ENCODE results near the gene LRRC70. TPM values are rescaled to one million over a fixed set of nuclear protein-coding genes. Genes with fewer than 3 reads are reported as not detected.

The LRRC70 gene
- total RNA-seq, 2 experiments from 2014 or later, result 0.91 to 1.0 TPM

DNA sequence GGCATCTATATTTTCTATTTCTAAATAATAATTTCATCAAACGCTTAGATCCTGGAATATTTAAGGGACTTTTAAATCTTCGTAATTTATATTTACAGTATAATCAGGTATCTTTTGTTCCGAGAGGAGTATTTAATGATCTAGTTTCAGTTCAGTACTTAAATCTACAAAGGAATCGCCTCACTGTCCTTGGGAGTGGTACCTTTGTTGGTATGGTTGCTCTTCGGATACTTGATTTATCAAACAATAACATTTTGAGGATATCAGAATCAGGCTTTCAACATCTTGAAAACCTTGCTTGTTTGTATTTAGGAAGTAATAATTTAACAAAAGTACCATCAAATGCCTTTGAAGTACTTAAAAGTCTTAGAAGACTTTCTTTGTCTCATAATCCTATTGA, 1.1 kb downstream of the LRRC70 start:
- peaks cover 7% of the 10 kb centered on the region for H3K36me3 Mint-ChIP-seq (ENCODE audit: low read depth)
- H3K4me3 Mint-ChIP-seq, result no peak overlapping the region
- no peak for DNase-seq
- H3K4me1 Mint-ChIP-seq (ENCODE audit: low read depth), result peaks cover 25% of the 10 kb centered on the region
- intact Hi-C loops (cut with micrococcal nuclease), result loop anchor here (5.0 kb wide), 2 partner anchors 112 to 177 kb away; partner anchors contain the start of gene DIMT1
- no peaks in the 10 kb centered on the region for H3K27me3 Mint-ChIP-seq (ENCODE audit: low read depth)
- H3K27ac Mint-ChIP-seq, result no peak overlapping the region
- no peaks in the 10 kb centered on the region for H3K9me3 Mint-ChIP-seq
- CTCF ChIA-PET, result no interaction called here

DNA sequence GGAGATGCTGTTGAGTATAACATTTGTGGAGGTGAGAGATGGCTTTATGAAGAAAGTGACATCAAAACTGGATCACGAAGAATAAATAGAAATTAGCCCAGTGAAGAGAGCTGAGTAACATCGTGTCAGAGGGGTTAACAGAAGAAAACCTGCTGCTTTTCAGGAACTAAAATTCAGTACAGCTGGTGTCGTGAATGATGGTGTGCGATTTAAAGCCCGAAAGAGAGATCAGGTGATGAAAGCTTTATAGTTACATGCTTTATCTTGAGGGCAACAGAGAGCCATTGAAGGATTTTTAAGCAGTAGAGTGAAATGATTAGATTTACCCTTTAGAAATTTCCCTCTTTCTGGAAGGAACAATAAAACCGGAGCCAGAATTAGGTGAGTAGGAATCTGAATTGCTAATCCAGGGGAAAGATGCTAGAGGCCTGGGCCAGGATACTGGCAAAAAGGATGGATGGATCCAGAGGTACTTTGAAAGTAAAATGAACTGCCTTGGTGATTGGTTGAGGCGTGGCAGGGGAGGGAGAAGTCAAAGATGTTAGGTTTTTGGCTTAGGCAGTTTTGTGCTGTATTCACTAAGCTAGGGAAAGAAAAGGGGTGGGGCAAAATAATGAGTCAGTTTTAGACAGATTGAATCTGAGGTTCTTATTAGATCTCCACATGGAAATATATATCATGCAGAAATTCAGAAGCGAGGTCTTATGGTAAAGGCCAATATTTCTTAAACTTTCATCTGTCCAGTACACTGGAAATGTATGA, 3.4 kb downstream of the LRRC70 start:
- H3K4me1 Mint-ChIP-seq (ENCODE audit: low read depth), result peaks cover 29% of the 10 kb centered on the region
- H3K27me3 Mint-ChIP-seq (ENCODE audit: low read depth), result no peaks in the 10 kb centered on the region
- H3K4me3 Mint-ChIP-seq, result no peak overlapping the region
- intact Hi-C loops (cut with micrococcal nuclease), result loop anchor here (5.0 kb wide), 1 partner anchor 115 kb away; no protein-coding TSS in a partner anchor
- DNase-seq, result no peak
- H3K27ac Mint-ChIP-seq, result no peak overlapping the region
- CTCF ChIA-PET, result no interaction called here
- no peaks in the 10 kb centered on the region for H3K9me3 Mint-ChIP-seq
- peaks cover 9% of the 10 kb centered on the region for H3K36me3 Mint-ChIP-seq (ENCODE audit: low read depth)

DNA sequence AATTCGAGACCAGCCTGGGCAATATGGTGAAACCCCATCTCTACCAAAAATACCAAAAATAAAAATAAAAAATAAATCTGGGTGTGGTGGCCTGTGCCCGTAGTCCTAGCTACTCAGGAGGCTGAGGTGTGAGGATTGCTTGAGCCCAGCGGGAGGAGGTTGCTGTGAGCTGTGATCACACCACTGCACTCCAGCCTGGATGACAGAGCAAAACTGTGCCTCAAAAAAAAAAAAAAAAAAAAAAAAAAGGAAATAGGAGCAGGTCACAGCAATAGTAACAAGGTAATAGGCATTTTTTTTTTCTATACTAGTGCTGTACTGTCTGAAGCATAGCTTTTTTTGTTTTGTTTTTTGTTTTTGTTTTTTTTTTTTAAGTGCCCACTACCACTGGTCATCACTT, 5.8 kb downstream of the LRRC70 start:
- Mint-ChIP-seq H3K36me3 (ENCODE audit: low read depth) (peaks cover 22% of the 10 kb centered on the region), H3K27me3 (ENCODE audit: low read depth) (no peaks in the 10 kb centered on the region), H3K9me3 (no peaks in the 10 kb centered on the region), H3K27ac (no peak overlapping the region), H3K4me1 (ENCODE audit: low read depth) (peaks cover 24% of the 10 kb centered on the region), H3K4me3 (no peak overlapping the region)
- DNase-seq, result no peak
- CTCF ChIA-PET, result no interaction called here
- intact Hi-C loops (cut with micrococcal nuclease), result loop anchor here (5.0 kb wide), 1 partner anchor 117 kb away; no protein-coding TSS in a partner anchor

DNA sequence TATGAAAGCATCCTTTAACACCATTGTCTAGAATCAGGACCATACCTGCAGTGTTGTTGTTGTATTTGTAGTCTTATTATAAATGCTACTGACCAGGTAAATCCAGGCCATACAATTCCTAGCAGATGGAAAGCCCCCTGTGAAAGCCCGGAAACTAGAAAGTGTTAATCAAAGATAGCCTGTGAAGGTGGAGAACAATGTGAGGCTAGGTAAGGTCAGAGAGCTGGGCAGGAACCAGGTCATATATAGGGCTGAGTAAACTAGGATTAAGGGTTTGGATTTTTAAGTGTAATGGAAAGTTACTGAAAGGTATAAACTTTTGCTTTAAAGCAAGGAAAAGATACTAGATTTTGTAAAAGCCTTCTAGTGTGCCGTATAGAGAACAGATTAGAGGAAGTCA, 6.7 kb downstream of the LRRC70 start:
- Mint-ChIP-seq H3K36me3 (ENCODE audit: low read depth) (peaks cover 24% of the 10 kb centered on the region), H3K4me1 (ENCODE audit: low read depth) (peaks cover 24% of the 10 kb centered on the region), H3K4me3 (no peak overlapping the region), H3K9me3 (no peaks in the 10 kb centered on the region), H3K27ac (no peak overlapping the region), H3K27me3 (ENCODE audit: low read depth) (no peaks in the 10 kb centered on the region)
- CTCF ChIA-PET, result interaction anchor here (1.6 kb wide), 1 partner anchor 142 kb away, joined by 6 read pairs; no protein-coding TSS in a partner anchor
- no peak for DNase-seq
- intact Hi-C loops (cut with micrococcal nuclease), result no loop called here

DNA sequence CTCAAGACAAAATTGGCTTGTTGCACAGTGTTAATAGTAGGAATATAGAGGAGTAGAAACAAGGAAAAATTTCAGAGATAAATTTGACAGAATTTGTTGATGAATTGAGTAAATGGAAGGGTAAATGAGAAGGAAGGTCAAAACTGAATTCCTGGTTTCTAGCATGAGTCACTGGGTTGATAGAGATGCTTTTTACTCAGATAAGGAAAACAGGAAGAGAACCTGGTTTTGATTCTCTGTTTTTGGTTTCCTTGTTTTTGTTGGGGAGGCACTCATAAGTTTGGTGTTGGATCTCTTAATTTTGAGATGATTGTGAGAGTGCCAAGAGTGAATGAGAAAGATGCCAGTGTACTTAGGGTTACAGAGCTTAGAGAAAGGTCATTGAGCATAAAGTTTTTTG, 7.1 kb downstream of the LRRC70 start:
- CTCF ChIA-PET, result interaction anchor here (1.6 kb wide), 1 partner anchor 142 kb away, joined by 6 read pairs; no protein-coding TSS in a partner anchor
- H3K4me1 Mint-ChIP-seq (ENCODE audit: low read depth), result peaks cover 22% of the 10 kb centered on the region
- peaks cover 24% of the 10 kb centered on the region for H3K36me3 Mint-ChIP-seq (ENCODE audit: low read depth)
- no peak for DNase-seq
- intact Hi-C loops (cut with micrococcal nuclease), result no loop called here
- no peak overlapping the region for H3K27ac Mint-ChIP-seq
- H3K9me3 Mint-ChIP-seq, result no peaks in the 10 kb centered on the region
- H3K4me3 Mint-ChIP-seq, result no peak overlapping the region
- no peaks in the 10 kb centered on the region for H3K27me3 Mint-ChIP-seq (ENCODE audit: low read depth)

DNA sequence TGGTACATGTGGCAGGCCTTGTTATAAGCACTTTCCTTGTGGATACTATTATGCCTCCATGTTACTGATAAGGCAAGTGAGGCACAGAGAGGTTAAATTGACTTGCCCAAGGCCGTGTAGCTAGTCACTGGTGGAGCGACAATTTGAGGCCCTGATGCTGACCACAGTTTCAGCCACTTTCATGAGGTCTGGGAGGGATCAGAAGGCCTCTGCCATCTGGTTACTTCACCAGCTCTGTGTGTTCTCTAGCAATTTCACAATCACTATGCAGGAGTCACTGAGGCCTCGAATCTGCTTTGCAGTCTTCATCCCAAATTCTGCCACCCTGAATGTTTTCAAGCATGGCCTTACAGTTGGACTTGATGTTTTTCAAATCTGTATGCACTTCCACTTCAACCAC, 9.1 kb downstream of the LRRC70 start:
- CTCF ChIA-PET, result no interaction called here
- intact Hi-C loops (cut with micrococcal nuclease), result no loop called here
- Mint-ChIP-seq H3K27me3 (ENCODE audit: low read depth) (no peaks in the 10 kb centered on the region), H3K9me3 (no peaks in the 10 kb centered on the region), H3K4me3 (no peak overlapping the region), H3K4me1 (ENCODE audit: low read depth) (peaks cover 12% of the 10 kb centered on the region), H3K36me3 (ENCODE audit: low read depth) (peaks cover 33% of the 10 kb centered on the region), H3K27ac (no peak overlapping the region)
- DNase-seq, result no peak

DNA sequence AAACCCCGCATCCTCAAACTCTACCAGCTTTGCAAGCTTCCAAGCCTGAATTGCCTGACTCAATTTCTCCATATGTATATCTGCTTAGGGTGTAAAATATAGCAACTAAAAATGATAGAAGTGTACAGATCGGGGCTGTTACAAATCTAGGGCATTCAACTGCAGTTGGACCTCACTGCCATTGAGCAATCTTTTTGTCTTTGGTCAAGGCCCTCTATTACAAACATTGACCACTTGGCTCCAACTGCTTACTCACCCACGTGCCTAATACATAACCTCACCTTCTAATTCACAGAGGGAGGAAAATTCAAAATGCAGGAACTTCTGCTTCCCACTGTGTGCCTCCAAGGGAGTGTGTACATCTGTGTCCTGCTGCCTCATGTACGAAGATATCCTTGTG, 10.0 kb downstream of the LRRC70 start:
- CTCF ChIA-PET, result interaction anchor here (1.4 kb wide), 1 partner anchor 11 kb away, joined by 6 read pairs; no protein-coding TSS in a partner anchor
- Mint-ChIP-seq H3K9me3 (no peaks in the 10 kb centered on the region), H3K27ac (no peak overlapping the region), H3K27me3 (ENCODE audit: low read depth) (no peaks in the 10 kb centered on the region), H3K4me1 (ENCODE audit: low read depth) (peaks cover 12% of the 10 kb centered on the region), H3K36me3 (ENCODE audit: low read depth) (peaks cover 37% of the 10 kb centered on the region), H3K4me3 (no peak overlapping the region)
- DNase-seq, result no peak
- intact Hi-C loops (cut with micrococcal nuclease), result no loop called here

DNA sequence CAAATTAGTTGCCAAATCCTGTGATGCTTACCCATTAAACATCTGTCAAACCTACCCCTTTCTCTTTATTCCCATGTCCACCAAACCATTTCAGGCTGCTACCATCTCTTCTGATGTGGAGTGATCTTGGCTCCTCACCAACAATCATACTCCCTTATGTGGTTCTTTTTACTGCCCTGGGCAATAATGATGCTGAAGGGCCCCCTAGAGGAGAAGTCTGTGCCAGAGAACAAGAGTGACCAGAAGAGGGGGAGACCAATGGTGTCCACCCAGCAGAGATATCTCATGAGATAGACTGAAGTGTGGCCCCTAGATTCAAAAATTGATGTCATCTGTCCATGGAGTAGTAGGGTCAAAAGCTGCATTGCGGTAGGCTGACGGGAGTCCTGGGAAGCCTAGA, 10.9 kb downstream of the LRRC70 start:
- peaks cover 12% of the 10 kb centered on the region for H3K4me1 Mint-ChIP-seq (ENCODE audit: low read depth)
- H3K27ac Mint-ChIP-seq, result no peak overlapping the region
- intact Hi-C loops (cut with micrococcal nuclease), result no loop called here
- DNase-seq, result no peak
- no peaks in the 10 kb centered on the region for H3K27me3 Mint-ChIP-seq (ENCODE audit: low read depth)
- no peak overlapping the region for H3K4me3 Mint-ChIP-seq
- H3K36me3 Mint-ChIP-seq (ENCODE audit: low read depth), result peaks cover 37% of the 10 kb centered on the region
- H3K9me3 Mint-ChIP-seq, result no peaks in the 10 kb centered on the region
- CTCF ChIA-PET, result interaction anchor here (1.4 kb wide), 1 partner anchor 11 kb away, joined by 6 read pairs; no protein-coding TSS in a partner anchor

DNA sequence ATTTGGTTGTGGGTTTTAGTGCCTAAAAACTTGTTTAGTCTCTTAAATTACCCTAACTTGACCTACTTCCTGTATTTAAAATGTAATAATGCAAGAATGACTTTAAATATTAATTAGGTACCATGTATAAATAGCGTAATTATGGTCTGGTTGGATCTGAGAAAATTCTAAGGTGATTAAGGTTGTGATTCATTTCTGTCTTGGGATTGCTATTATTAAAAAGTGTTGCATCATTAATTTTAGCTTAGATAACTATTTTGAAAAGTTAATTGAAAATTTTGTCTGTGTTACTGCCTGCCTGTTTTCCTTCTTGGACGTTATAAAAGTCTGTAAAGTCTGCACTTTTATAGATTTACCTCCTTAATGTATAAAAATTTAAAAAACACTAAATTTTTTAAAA, 11.8 kb downstream of the LRRC70 start:
- Mint-ChIP-seq H3K4me3 (no peak overlapping the region), H3K4me1 (ENCODE audit: low read depth) (peaks cover 5% of the 10 kb centered on the region), H3K27me3 (ENCODE audit: low read depth) (no peaks in the 10 kb centered on the region), H3K9me3 (no peaks in the 10 kb centered on the region), H3K27ac (no peak overlapping the region), H3K36me3 (ENCODE audit: low read depth) (peaks cover 37% of the 10 kb centered on the region)
- CTCF ChIA-PET, result interaction anchor here (1.4 kb wide), 1 partner anchor 10 kb away, joined by 6 read pairs; no protein-coding TSS in a partner anchor
- intact Hi-C loops (cut with micrococcal nuclease), result no loop called here
- DNase-seq, result no peak

DNA sequence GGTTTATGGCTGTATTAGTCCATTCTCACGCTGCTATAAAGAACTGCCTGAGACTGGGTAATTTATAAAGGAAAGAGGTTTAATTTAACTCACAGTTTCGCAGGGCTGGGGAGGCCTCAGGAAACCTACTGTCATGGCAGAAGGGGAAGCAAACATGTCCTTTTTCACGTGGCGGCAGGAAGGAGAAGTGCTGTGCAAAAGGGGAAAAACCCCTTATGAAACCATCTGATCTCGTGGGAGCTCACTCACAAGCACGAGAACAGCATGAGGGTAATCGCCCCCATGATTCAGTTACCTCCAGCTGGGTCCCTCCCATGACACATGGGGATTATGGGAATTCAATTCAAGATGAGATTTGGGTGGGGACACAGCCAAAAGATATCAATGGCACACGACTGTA, 13.9 kb downstream of the LRRC70 start:
- Mint-ChIP-seq H3K27ac (no peak overlapping the region), H3K27me3 (ENCODE audit: low read depth) (no peaks in the 10 kb centered on the region), H3K4me3 (no peak overlapping the region), H3K36me3 (ENCODE audit: low read depth) (peaks cover 30% of the 10 kb centered on the region), H3K9me3 (no peaks in the 10 kb centered on the region), H3K4me1 (ENCODE audit: low read depth) (no peaks in the 10 kb centered on the region)
- CTCF ChIA-PET, result no interaction called here
- intact Hi-C loops (cut with micrococcal nuclease), result no loop called here
- DNase-seq, result no peak

DNA sequence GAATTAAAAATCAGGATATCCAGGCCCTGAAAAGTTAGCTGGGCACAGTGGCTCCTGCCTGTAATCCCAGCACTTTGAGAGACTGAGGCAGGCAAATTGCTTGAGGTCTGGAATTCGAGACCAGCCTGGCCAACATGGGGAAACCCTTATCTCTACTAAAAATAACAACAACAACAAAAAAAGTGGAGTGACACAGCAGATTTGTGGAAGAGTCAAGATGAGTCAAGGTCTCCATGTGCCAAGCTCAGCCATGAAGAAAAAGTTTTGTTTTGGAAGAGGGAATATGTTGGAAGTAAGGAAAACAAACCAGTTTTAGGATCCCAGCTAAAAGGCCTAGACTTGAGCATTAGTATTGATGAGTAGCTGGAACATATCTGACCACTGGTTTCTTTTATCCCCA, 14.7 kb downstream of the LRRC70 start:
- H3K27me3 Mint-ChIP-seq (ENCODE audit: low read depth), result no peaks in the 10 kb centered on the region
- H3K36me3 Mint-ChIP-seq (ENCODE audit: low read depth), result peaks cover 28% of the 10 kb centered on the region
- no peaks in the 10 kb centered on the region for H3K4me1 Mint-ChIP-seq (ENCODE audit: low read depth)
- H3K27ac Mint-ChIP-seq, result no peak overlapping the region
- CTCF ChIA-PET, result no interaction called here
- no peak overlapping the region for H3K4me3 Mint-ChIP-seq
- H3K9me3 Mint-ChIP-seq, result no peaks in the 10 kb centered on the region
- intact Hi-C loops (cut with micrococcal nuclease), result no loop called here
- no peak for DNase-seq

DNA sequence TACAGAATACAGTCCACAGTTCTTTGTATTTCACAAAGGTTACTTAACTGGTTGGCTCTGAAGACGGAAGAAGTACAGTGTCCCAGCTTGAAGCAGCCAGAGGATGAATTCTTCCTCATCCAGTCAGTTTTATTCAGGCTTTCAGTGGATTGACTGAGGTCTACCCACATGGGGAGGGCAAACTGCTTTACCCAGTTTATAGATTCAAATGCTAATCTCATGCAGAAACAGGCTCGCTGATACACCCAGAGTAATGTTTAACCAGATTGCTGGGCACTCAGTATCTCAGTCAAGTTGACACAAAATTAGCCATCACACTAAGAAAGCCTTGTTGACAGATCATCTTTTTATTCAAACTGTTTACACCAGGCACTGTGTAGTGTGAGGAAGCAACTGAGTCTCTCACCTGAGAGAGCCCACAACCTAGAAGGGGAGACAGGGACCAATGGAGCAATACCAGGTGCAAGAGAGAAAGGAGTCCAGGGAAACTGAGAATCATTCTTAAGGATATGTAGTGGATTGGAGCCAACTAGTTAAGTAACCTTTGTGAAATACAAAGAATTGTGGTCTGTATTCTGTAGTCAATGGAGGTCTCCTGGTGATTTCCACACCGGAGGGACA, 15.9 kb downstream of the LRRC70 start:
- CTCF ChIA-PET, result no interaction called here
- H3K27ac Mint-ChIP-seq, result no peak overlapping the region
- no peaks in the 10 kb centered on the region for H3K4me1 Mint-ChIP-seq (ENCODE audit: low read depth)
- H3K36me3 Mint-ChIP-seq (ENCODE audit: low read depth), result peaks cover 17% of the 10 kb centered on the region
- H3K4me3 Mint-ChIP-seq, result no peak overlapping the region
- intact Hi-C loops (cut with micrococcal nuclease), result no loop called here
- DNase-seq, result no peak
- no peaks in the 10 kb centered on the region for H3K9me3 Mint-ChIP-seq
- H3K27me3 Mint-ChIP-seq (ENCODE audit: low read depth), result no peaks in the 10 kb centered on the region

DNA sequence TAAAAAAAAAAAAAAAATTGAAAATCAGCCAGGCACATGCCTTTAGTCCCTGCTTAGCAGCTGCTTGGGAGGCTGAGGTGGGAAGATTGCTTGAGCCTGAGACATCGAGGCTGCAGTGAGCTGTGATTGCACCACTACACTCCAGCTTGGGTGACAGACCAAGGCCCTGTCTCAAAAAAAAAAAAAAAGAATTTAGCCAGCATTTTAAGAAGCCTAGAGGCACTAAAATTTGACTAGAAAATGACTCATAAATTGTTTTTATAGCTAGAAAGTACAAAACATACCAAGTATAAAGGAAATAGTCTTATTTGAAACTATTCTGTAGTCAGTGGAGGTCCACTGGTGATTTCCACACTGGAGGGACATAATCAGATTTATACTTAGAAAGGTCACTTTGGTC, 17.5 kb downstream of the LRRC70 start:
- Mint-ChIP-seq H3K4me1 (ENCODE audit: low read depth) (no peaks in the 10 kb centered on the region), H3K27me3 (ENCODE audit: low read depth) (no peaks in the 10 kb centered on the region), H3K4me3 (no peak overlapping the region), H3K9me3 (no peaks in the 10 kb centered on the region), H3K27ac (no peak overlapping the region), H3K36me3 (ENCODE audit: low read depth) (peaks cover 16% of the 10 kb centered on the region)
- CTCF ChIA-PET, result no interaction called here
- DNase-seq, result no peak
- intact Hi-C loops (cut with micrococcal nuclease), result no loop called here

Measured in activated naive CD4-positive, alpha-beta T cell treated with anti-CD3 and anti-CD28 coated beads for 36 hours (primary cell).